Right atrium auricular region (tissue), 2 donors: Measurements from ENCODE around the gene KRT35. TPM values are rescaled to one million over a fixed set of nuclear protein-coding genes. Genes with fewer than 3 reads are reported as not detected.

Experiments
- DNase-seq: peaks from one replicate; pipeline ENCODE4 v3.0.0-alpha.2; 2019; ENCODE audit warnings: low spot score
- H3K27ac ChIP-seq, 2 donors: fragments of 200-600 bp; sonication (generic); 1 replicate in 1 of 2; 2 replicates in 1 of 2; pipeline ENCODE4 v1.5.1; 2016 to 2019
- H3K27me3 ChIP-seq, 2 donors: fragments of 200-600 bp; sonication (generic); one replicate each; pipeline versions ENCODE4 v1.5.1 to v1.6.0; 2017 to 2019
- H3K36me3 ChIP-seq: fragments of 200-600 bp; sonication (generic); one replicate; pipeline ENCODE4 v1.5.1; 2016
- H3K4me1 ChIP-seq, 2 donors: fragments of 200-600 bp; sonication (generic); one replicate each; pipeline versions ENCODE4 v1.5.1 to v1.6.0; 2017 to 2019
- H3K4me3 ChIP-seq, 2 donors: fragments of 200-600 bp; sonication (generic); 1 replicate in 1 of 2; 2 replicates in 1 of 2; pipeline ENCODE4 v1.5.1; 2017 to 2019; ENCODE audit warnings: mild to moderate bottlenecking in 1 of 2, moderate library complexity in 1 of 2
- H3K9me3 ChIP-seq, 2 donors: fragments of 200-600 bp; sonication (generic); one replicate each; pipeline ENCODE4 v1.5.1; 2019
- total RNA-seq, 2 donors: library from RNA; depleted of rRNA; stranded (reverse); fragments of >200 nt; gene quantifications; one replicate each; pipeline ENCODE4 v1.1.0, GENCODE V29; 2016
- TF ChIP-seq, protein P1 (sequence below), 2 donors: fragments of 200-600 bp; sonication (generic); IDR thresholded peaks; one replicate each; pipeline ENCODE4 v1.5.1; 2019; ENCODE audit warnings: antibody characterized with exemption in 2 of 2

The KRT35 gene
- total RNA-seq, 2 donors from 2014 or later: not detected

DNA sequence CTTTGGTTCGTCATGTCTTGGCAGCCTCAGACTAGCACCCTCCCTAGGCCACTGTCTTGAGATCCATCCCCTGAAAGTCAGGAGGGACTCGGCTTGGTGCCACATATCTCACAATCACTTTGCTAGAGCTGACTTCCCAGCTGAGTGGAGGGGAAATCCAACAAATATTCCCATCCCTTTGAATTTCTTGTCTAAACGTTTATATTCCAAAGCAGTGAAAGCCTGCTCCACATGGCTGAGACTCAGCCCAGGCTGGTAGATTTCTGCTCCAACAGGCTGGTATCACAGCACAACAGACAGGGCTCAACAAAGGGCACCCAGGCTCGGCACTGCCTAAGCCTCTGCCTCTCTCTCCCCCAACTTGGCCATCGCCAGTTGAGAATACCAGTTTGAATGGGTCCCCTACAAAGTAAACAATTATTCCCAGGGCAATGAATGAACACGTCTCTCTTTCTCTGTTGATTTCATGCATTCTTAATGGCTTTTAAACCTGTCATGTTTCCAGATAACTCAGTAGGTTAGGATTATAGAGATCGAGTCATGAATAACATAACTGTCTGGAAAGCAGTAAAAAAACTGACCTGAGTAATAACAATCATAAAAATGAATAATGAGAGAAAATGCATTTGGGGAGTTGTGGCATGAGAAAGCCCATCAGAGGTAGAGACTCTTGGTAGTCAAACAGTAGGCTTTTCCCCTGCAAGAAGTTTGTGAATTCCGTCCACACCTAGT is 23.5 kb upstream of the KRT35 start:
- TF ChIP-seq, protein P1, sequence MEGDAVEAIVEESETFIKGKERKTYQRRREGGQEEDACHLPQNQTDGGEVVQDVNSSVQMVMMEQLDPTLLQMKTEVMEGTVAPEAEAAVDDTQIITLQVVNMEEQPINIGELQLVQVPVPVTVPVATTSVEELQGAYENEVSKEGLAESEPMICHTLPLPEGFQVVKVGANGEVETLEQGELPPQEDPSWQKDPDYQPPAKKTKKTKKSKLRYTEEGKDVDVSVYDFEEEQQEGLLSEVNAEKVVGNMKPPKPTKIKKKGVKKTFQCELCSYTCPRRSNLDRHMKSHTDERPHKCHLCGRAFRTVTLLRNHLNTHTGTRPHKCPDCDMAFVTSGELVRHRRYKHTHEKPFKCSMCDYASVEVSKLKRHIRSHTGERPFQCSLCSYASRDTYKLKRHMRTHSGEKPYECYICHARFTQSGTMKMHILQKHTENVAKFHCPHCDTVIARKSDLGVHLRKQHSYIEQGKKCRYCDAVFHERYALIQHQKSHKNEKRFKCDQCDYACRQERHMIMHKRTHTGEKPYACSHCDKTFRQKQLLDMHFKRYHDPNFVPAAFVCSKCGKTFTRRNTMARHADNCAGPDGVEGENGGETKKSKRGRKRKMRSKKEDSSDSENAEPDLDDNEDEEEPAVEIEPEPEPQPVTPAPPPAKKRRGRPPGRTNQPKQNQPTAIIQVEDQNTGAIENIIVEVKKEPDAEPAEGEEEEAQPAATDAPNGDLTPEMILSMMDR (IDR thresholded peaks at IDR 0.05): no peak
- no peak overlapping the region for H3K4me3 ChIP-seq
- no peaks in the 10 kb centered on the region for H3K36me3 ChIP-seq
- H3K4me1 ChIP-seq: no peaks in the 10 kb centered on the region
- DNase-seq: no peak
- H3K9me3 ChIP-seq: no peaks in the 10 kb centered on the region
- no peak overlapping the region for H3K27ac ChIP-seq
- no peaks in the 10 kb centered on the region for H3K27me3 ChIP-seq

GRCh38 chr17:41503202-41503601 is 22.3 kb upstream of the KRT35 start:
- TF ChIP-seq, protein P1 (IDR thresholded peaks at IDR 0.05): no peak
- Histone ChIP-seq H3K4me1 (no peaks in the 10 kb centered on the region), H3K27ac (no peak overlapping the region), H3K9me3 (no peaks in the 10 kb centered on the region), H3K36me3 (no peaks in the 10 kb centered on the region), H3K27me3 (no peaks in the 10 kb centered on the region), H3K4me3 (no peak overlapping the region)
- DNase-seq: no peak

- Histone ChIP-seq H3K27me3 (no peaks in the 10 kb centered on the region), H3K36me3 (no peaks in the 10 kb centered on the region), H3K9me3 (no peaks in the 10 kb centered on the region), H3K4me3 (no peak overlapping the region), H3K27ac (no peak overlapping the region), H3K4me1 (no peaks in the 10 kb centered on the region)
- no peak for DNase-seq
- TF ChIP-seq, protein P1 (IDR thresholded peaks at IDR 0.05): no peak
Observed at GRCh38 chr17:41500131-41500911, 19.4 kb upstream of the KRT35 start.

- H3K9me3 ChIP-seq: no peaks in the 10 kb centered on the region
- TF ChIP-seq, protein P1 (IDR thresholded peaks at IDR 0.05): no peak
Observed at GRCh38 chr17:41499714-41500113, 18.8 kb upstream of the KRT35 start.

DNA sequence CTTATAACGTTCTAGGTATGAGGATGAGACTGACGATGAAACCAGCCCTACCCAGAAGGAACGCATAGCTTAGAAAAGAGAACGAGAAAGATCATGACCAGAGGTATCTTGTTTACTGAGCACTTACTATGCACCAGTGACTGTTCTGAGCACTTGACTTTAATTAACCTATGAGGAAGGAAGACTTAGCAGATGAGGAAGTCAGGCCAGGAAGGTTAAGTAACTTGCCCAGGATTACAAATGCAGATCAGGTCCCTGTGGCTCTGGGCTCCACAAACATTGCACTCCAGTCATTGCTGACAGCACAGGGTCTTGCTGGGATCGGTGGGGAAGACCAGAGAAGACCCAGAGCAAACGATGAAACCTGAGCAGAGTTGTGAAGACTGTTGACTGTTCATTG is 17.3 kb upstream of the KRT35 start:
- H3K27ac ChIP-seq: no peak overlapping the region
- H3K4me3 ChIP-seq: no peak overlapping the region
- H3K9me3 ChIP-seq: no peaks in the 10 kb centered on the region
- TF ChIP-seq, protein P1 (IDR thresholded peaks at IDR 0.05): no peak
- H3K36me3 ChIP-seq: no peaks in the 10 kb centered on the region
- H3K4me1 ChIP-seq: no peaks in the 10 kb centered on the region
- H3K27me3 ChIP-seq: no peaks in the 10 kb centered on the region
- no peak for DNase-seq

More at GRCh38 chr17:41499714-41500113, 18.8 kb upstream of the KRT35 start:
- Histone ChIP-seq H3K4me1 (no peaks in the 10 kb centered on the region), H3K27ac (no peak overlapping the region), H3K4me3 (no peak overlapping the region), H3K36me3 (no peaks in the 10 kb centered on the region), H3K27me3 (no peaks in the 10 kb centered on the region)
- no peak for DNase-seq
